Stimulated activated CD8-positive, alpha-beta memory T cell treated with anti-CD3 and anti-CD28 coated beads, Interleukin-7, amount 100 ng/mL, for 24 hours (primary cell): ENCODE measurements around the gene DDA1.
A peak's percentile ranks its signal among the peaks of the same experiment; 100 is the strongest.
"Not testable (repeated sequence)": the region's sequence is repeated elsewhere in the genome, so short reads cannot be mapped to it uniquely, and the experiment has no call there.

Experiments used
- DNase-seq: peaks from one replicate; pipeline ENCODE4 v3.0.0-alpha.2; 2020; ENCODE audit warnings: low read depth

The DDA1 gene

GRCh38 chr19:17289489-17289888 is 19.9 kb upstream of the DDA1 start:
- peak; percentile 43 for DNase-seq

GRCh38 chr19:17292301-17293074 is 16.9 kb upstream of the DDA1 start:
- DNase-seq: peak; percentile 67

- DNase-seq: no peak
Observed at GRCh38 chr19:17293605-17294004, 15.8 kb upstream of the DDA1 start.

- DNase-seq: peak; percentile 55
Observed at GRCh38 chr19:17294051-17294891, 15.1 kb upstream of the DDA1 start.

GRCh38 chr19:17295551-17295950 is 13.8 kb upstream of the DDA1 start:
- DNase-seq: not testable (repeated sequence)

- DNase-seq: no peak
Observed at GRCh38 chr19:17296273-17296672, 13.1 kb upstream of the DDA1 start.

- DNase-seq: no peak
Observed at GRCh38 chr19:17296976-17297375, 12.4 kb upstream of the DDA1 start.

GRCh38 chr19:17300992-17301619 is 8.3 kb upstream of the DDA1 start:
- no peak for DNase-seq

- no peak for DNase-seq
Observed at GRCh38 chr19:17302391-17303166, 6.8 kb upstream of the DDA1 start.

- DNase-seq: peak; percentile 88
Observed at GRCh38 chr19:17303167-17303939, 6.0 kb upstream of the DDA1 start, which contains the start of gene ABHD8. Gene ABHD8, minus strand, starts transcription at chr19:17303425. Its CDS starts 1,809 bp downstream, at chr19:17301616.

- no peak for DNase-seq
Observed at GRCh38 chr19:17303940-17304267, 5.5 kb upstream of the DDA1 start.

- DNase-seq: no peak
Observed at GRCh38 chr19:17304386-17305215, 4.8 kb upstream of the DDA1 start.

- DNase-seq: no peak
Observed at GRCh38 chr19:17305216-17305516, 4.2 kb upstream of the DDA1 start.

GRCh38 chr19:17305517-17306284 is 3.7 kb upstream of the DDA1 start, which contains the start of gene MRPL34:
Gene MRPL34, plus strand, starts transcription at chr19:17305872. Its CDS starts 21 bp downstream, at chr19:17305893.
- peak; percentile 81 for DNase-seq

- DNase-seq: no peak
Observed at GRCh38 chr19:17306285-17306714, 3.1 kb upstream of the DDA1 start.

- DNase-seq: no peak
Observed at GRCh38 chr19:17307876-17308377, 1.4 kb upstream of the DDA1 start.

- DNase-seq: no peak
Observed at GRCh38 chr19:17309965-17310461, 650 bp downstream of the DDA1 start.

GRCh38 chr19:17311455-17312188 is 2.3 kb downstream of the DDA1 start:
- DNase-seq: no peak
